GM12864 (cell line): Measurements from ENCODE around the gene FAM184B.
A peak's percentile ranks its signal among the peaks of the same experiment; 100 is the strongest.

Experiments
- DNase-seq: peaks from one replicate; pipeline ENCODE4 v3.0.0-alpha.2; 2011; ENCODE audit warnings: low read depth
- H3K4me3 ChIP-seq: 2 replicates; pipeline ENCODE4 v1.5.1; 2011; ENCODE audit warnings: mild to moderate bottlenecking, low read depth, low read length, control low read depth
- TF ChIP-seq, protein P1 (sequence below): IDR thresholded peaks from 2 replicates; pipeline ENCODE4 v1.5.1; 2011; ENCODE audit warnings: low read depth, mild to moderate bottlenecking, moderate library complexity, low read length, control low read depth, inconsistent platforms; ENCODE audit errors: missing control alignments

The FAM184B gene

DNA sequence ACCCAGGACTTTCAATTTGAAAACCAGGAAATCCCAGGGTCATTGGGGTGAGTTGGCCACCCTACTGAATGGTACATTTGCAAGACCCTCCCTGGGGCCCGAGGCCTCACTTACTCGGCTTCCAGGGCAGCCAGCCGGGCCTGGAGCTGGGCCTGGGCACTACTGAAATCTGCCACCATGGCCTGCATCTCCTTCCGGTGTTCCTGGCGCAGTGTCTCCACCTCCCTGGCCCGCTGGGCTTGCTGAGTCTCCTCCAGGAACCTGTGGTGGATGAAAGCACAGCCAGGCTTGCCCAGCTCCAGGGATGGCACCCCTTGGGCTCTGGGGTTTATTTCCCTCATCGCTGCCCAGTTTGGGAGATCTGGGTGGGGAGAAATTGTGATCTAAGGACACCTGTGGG, 142.3 kb downstream of the FAM184B start:
- no peak for DNase-seq
- TF ChIP-seq, protein P1, sequence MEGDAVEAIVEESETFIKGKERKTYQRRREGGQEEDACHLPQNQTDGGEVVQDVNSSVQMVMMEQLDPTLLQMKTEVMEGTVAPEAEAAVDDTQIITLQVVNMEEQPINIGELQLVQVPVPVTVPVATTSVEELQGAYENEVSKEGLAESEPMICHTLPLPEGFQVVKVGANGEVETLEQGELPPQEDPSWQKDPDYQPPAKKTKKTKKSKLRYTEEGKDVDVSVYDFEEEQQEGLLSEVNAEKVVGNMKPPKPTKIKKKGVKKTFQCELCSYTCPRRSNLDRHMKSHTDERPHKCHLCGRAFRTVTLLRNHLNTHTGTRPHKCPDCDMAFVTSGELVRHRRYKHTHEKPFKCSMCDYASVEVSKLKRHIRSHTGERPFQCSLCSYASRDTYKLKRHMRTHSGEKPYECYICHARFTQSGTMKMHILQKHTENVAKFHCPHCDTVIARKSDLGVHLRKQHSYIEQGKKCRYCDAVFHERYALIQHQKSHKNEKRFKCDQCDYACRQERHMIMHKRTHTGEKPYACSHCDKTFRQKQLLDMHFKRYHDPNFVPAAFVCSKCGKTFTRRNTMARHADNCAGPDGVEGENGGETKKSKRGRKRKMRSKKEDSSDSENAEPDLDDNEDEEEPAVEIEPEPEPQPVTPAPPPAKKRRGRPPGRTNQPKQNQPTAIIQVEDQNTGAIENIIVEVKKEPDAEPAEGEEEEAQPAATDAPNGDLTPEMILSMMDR: no peak

DNA sequence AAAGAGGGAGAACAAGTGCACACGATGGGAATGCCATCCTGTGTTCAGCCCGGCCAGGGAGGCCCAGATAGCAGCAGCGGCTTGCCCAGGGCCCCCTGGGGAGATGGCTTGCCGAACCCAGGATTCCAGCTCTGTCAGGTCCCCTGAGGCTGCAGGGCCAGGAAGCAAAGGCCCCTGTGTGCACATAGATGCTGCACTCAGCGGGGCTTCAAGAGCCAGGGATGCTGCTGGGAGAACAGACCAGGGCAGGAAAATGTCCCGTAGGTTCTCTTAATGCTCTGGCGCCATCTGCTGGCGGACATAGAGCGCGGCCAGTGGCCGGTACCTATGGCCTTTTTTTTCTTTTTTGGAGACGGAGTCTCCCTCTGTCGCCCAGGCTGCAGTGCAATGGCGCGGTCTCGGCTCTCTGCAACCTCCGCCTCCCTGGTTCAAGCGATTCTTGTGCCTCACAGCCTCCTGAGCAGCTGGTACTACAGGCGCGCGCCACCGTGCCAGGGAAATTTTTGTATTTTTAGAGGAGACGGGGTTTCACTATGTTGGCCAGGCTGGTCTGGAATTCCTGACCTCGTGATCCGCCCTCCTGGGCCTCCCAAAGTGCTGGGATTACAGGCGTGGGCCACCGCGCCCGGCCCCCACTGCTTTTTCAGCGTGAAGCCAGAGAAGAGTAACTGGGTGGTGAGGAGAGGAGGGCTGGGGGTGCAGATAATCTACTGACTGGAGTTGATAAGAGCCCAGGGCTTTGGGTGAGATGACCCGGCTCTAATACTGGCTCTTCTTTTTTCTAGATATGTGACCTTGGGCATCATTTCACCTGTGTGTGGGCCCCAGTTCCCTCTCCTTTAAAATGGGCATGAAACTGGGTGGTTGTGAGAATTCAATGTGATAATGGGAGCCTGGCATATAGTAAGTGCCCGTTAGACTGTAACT, 144.5 kb downstream of the FAM184B start:
- no peak for DNase-seq
- TF ChIP-seq, protein P1: peak; percentile 88
- no peak overlapping the region for H3K4me3 ChIP-seq

More for the DNA sequence above, 142.3 kb downstream of the FAM184B start:
- no peak overlapping the region for H3K4me3 ChIP-seq

DNA sequence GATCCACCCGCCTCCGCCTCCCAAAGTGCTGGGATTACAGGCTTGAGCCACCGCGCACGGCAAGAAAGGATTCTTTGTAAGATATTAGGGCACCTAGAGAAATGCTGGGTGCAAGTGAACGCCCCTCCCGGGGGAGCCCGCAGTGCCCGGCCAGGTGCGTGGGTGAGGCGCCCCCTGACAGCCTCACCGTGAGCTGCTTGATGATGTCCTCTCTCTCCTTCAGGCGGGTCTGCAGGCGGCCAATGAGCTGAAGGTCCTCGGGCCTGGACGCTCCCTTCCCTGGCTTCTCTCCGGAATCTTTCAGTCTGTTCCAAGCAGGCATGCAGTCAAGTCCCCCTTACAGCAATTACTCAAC, 145.1 kb downstream of the FAM184B start:
- no peak for DNase-seq
- TF ChIP-seq, protein P1: no peak
- H3K4me3 ChIP-seq: no peak overlapping the region

- no peak overlapping the region for H3K4me3 ChIP-seq
- no peak for DNase-seq
- TF ChIP-seq, protein P1: no peak
These were observed 146.4 kb downstream of the FAM184B start for GRCh38 chr4:17635056-17635455.

DNA sequence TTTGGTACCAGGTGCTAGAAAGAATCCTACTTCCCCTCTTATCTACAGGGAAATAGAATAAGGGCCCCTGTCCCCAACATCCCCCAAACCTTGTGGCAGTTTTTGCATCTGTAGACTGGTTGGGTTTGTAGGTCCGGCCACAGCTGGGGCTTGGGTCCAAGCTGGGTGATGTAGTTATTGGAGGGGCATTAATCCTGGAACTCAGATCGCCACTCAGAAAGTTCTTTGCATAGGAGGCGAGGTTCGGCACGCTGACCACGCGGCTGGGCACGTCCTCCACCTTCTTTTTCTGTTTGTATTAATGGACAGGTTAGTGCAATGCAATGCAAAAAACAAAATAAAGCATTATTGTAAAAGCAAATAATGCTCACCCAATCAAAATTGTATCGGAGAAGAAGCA, 147.8 kb downstream of the FAM184B start:
- H3K4me3 ChIP-seq: no peak overlapping the region
- DNase-seq: no peak
- TF ChIP-seq, protein P1: no peak

GRCh38 chr4:17630228-17630627, 151.2 kb downstream of the FAM184B start:
- no peak overlapping the region for H3K4me3 ChIP-seq
- TF ChIP-seq, protein P1: no peak
- no peak for DNase-seq

DNA sequence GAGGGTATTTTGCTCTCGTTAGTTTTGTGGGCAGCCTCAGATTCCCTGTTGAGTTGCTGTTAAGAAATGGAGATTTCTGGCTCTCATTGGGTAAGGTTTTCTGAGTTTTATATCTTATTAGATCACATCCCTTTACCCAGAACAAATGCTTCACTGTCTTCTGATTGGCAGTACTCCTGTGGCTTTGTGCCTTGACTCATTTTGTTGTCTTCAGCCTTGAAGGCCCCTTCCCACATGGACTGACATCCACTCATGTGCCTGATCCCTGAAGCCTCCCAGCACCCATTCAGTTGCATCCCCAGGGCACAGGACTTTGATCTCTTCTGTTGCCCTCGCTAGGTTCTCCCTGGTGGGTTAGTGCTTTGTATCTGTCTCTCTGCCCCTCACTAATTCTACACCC, 156.6 kb downstream of the FAM184B start:
- H3K4me3 ChIP-seq: no peak overlapping the region
- no peak for DNase-seq
- TF ChIP-seq, protein P1: no peak
